ENCODE measurements around the gene PFN3. TPM values are rescaled to one million over a fixed set of nuclear protein-coding genes. Genes with fewer than 3 reads are reported as not detected.

PFN3 gene
- not detected in 2 replicates for total RNA-seq

GRCh38 chr5:177399997-177400868 is at the start of gene PFN3:
PFN3 (minus strand) TSS chr5:177400661; CDS start chr5:177400576, 85 bp downstream.

GRCh38 chr5:177446200-177447065 is 46.0 kb upstream of the PFN3 start, which contains the start of gene PRR7:
PRR7 (plus strand) TSS chr5:177446814; CDS start chr5:177455068, 8,254 bp downstream.

GRCh38 chr5:177426566-177427210 is 26.2 kb upstream of the PFN3 start, which contains the start of gene GRK6:
GRK6 (plus strand) TSS chr5:177426676; CDS start chr5:177426846, 170 bp downstream.

GRCh38 chr5:177409043-177409801 is 8.8 kb upstream of the PFN3 start, which contains the start of gene F12:
F12 (minus strand) TSS chr5:177409564; CDS start chr5:177409527, 37 bp downstream.

DNA sequence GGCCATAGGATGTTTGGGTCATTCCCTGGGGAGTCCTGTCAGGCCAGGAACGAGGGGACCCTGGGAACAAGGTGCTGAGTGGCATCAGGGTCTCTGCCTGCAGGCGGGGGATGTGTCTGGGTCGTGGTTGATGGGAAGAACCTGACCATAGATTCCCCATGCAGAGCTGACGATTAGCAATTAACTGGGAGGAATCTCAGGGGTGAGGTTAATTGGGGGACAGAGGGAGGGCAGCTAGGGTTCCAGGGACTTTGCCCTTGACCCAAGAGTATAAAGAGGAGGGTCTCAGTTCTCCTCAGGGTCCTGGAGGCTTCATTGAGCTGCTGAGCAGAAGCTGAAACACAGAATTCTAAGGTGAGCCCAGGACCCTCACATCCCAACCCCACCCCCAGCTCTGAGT is 16.3 kb downstream of the PFN3 start, which contains the start of gene SLC34A1:
TSS of gene SLC34A1 (plus strand) at position 301 of the 400 bp plus-strand sequence. CDS start 1,308 bp downstream, outside the sequence.

GRCh38 chr5:177357459-177358351 is 42.8 kb downstream of the PFN3 start, which contains the start of gene RGS14:
RGS14 (plus strand) TSS chr5:177357924; CDS start chr5:177358025, 101 bp downstream.

GRCh38 chr5:177351392-177352329 is 48.8 kb downstream of the PFN3 start, which contains the start of gene LMAN2:
LMAN2 (minus strand) TSS chr5:177351668; CDS start chr5:177351647, 21 bp downstream.

Other genes with a start within 250 kb of the PFN3 start
- gene RAB24, start 96.9 kb downstream of the PFN3 start, total RNA-seq: 30.1 and 33.1 TPM in 2 replicates
- 50.7 and 79.8 TPM in 2 replicates for gene PRELID1, start 96.9 kb downstream of the PFN3 start, total RNA-seq
- 0.94 and 3.2 TPM in 2 replicates for gene MXD3, start 88.8 kb downstream of the PFN3 start, total RNA-seq
- gene LMAN2, start 49.0 kb downstream of the PFN3 start, total RNA-seq: 482 and 604 TPM in 2 replicates
- gene RGS14, start 42.7 kb downstream of the PFN3 start, total RNA-seq: 3.4 and 6.3 TPM in 2 replicates
- gene SLC34A1, start 16.2 kb downstream of the PFN3 start, total RNA-seq: under 0.01 TPM in 1 of 2 replicates, not detected in the other
- gene F12, start 8.9 kb upstream of the PFN3 start, total RNA-seq: 0.34 and 0.63 TPM in 2 replicates
- 13.6 and 15.5 TPM in 2 replicates for gene GRK6, start 26.0 kb upstream of the PFN3 start, total RNA-seq
- 1.4 and 1.6 TPM in 2 replicates for gene PRR7, start 46.2 kb upstream of the PFN3 start, total RNA-seq
- gene DBN1, start 73.0 kb upstream of the PFN3 start, total RNA-seq: 156 and 251 TPM in 2 replicates
- 45.0 and 63.5 TPM in 2 replicates for gene PDLIM7, start 96.9 kb upstream of the PFN3 start, total RNA-seq
- gene DOK3, start 109.2 kb upstream of the PFN3 start, total RNA-seq: 1.1 TPM in 2 replicates
- gene DDX41, start 116.3 kb upstream of the PFN3 start, total RNA-seq: 99.5 and 158 TPM in 2 replicates
- 18.0 and 18.6 TPM in 2 replicates for gene FAM193B, start 153.9 kb upstream of the PFN3 start, total RNA-seq
- 106 and 152 TPM in 2 replicates for gene TMED9, start 191.5 kb upstream of the PFN3 start, total RNA-seq
- 25.2 and 30.6 TPM in 2 replicates for gene B4GALT7, start 199.5 kb upstream of the PFN3 start, total RNA-seq